ENCODE data around the gene LRRC4B. TPM values are rescaled to one million over a fixed set of nuclear protein-coding genes. Genes with fewer than 3 reads are reported as not detected.

The LRRC4B gene
- total RNA-seq, 2 donors from 2014 or later: 1.4 to 2.9 TPM

- DNase-seq (peak; percentile 54), ATAC-seq (peak; percentile 28 to 42)
- intact Hi-C loops (cut with DNase I): no loop called here
Measured at GRCh38 chr19:50496189-50497021, 71.8 kb downstream of the LRRC4B start.

- no peak for ATAC-seq
- DNase-seq: no peak
- intact Hi-C loops (cut with DNase I): no loop called here
Measured at GRCh38 chr19:50495020-50495531, 73.2 kb downstream of the LRRC4B start.

- ATAC-seq (peak in 1 of 2 donors; percentile 3), DNase-seq (no peak)
- intact Hi-C loops (cut with DNase I): no loop called here
Measured at GRCh38 chr19:50494186-50495019, 73.8 kb downstream of the LRRC4B start.

- DNase-seq (peak; percentile 2), ATAC-seq (no peak)
- intact Hi-C loops (cut with DNase I): no loop called here
Measured at GRCh38 chr19:50493171-50493570, 75.1 kb downstream of the LRRC4B start.

- no peak for ATAC-seq
- intact Hi-C loops (cut with DNase I): no loop called here
Measured at GRCh38 chr19:50492303-50493052, 75.8 kb downstream of the LRRC4B start.

GRCh38 chr19:50490991-50491472 lies 77.2 kb downstream of the LRRC4B start:
- ATAC-seq (no peak), DNase-seq (no peak)
- intact Hi-C loops (cut with DNase I): no loop called here

More at GRCh38 chr19:50492303-50493052, 75.8 kb downstream of the LRRC4B start:
- DNase-seq: no peak

- ATAC-seq (no peak), DNase-seq (no peak)
- intact Hi-C loops (cut with DNase I): no loop called here
Measured at GRCh38 chr19:50490411-50490811, 77.8 kb downstream of the LRRC4B start.

GRCh38 chr19:50489461-50490011 lies 78.7 kb downstream of the LRRC4B start:
- intact Hi-C loops (cut with DNase I): no loop called here
- ATAC-seq (peak in 1 of 2 donors; percentile 6), DNase-seq (no peak)

GRCh38 chr19:50488389-50489194 lies 79.6 kb downstream of the LRRC4B start:
- DNase-seq (no peak), ATAC-seq (peak in 1 of 2 donors; percentile 19)
- intact Hi-C loops (cut with DNase I): no loop called here

GRCh38 chr19:50486823-50487515 lies 81.3 kb downstream of the LRRC4B start:
- DNase-seq: no peak
- intact Hi-C loops (cut with DNase I): no loop called here
- ATAC-seq: no peak

GRCh38 chr19:50485284-50485955 lies 82.8 kb downstream of the LRRC4B start:
- intact Hi-C loops (cut with DNase I): no loop called here
- DNase-seq (no peak), ATAC-seq (no peak)

- intact Hi-C loops (cut with DNase I): no loop called here
- no peak for DNase-seq
Measured at GRCh38 chr19:50482916-50483315, 85.3 kb downstream of the LRRC4B start.

GRCh38 chr19:50482271-50482855 lies 85.9 kb downstream of the LRRC4B start:
- intact Hi-C loops (cut with DNase I): no loop called here
- ATAC-seq (no peak), DNase-seq (no peak)

More at GRCh38 chr19:50482916-50483315, 85.3 kb downstream of the LRRC4B start:
- ATAC-seq: no peak

GRCh38 chr19:50481351-50482149 lies 86.7 kb downstream of the LRRC4B start:
- DNase-seq (no peak), ATAC-seq (no peak)
- intact Hi-C loops (cut with DNase I): no loop called here

GRCh38 chr19:50480281-50481111 lies 87.7 kb downstream of the LRRC4B start:
- no peak for ATAC-seq
- DNase-seq: no peak
- intact Hi-C loops (cut with DNase I): no loop called here
